ENCODE data around the gene ZFAND3.
"Not testable (repeated sequence)": the region's sequence is repeated elsewhere in the genome, so short reads cannot be mapped to it uniquely, and the experiment has no call there.

The ZFAND3 gene

DNA sequence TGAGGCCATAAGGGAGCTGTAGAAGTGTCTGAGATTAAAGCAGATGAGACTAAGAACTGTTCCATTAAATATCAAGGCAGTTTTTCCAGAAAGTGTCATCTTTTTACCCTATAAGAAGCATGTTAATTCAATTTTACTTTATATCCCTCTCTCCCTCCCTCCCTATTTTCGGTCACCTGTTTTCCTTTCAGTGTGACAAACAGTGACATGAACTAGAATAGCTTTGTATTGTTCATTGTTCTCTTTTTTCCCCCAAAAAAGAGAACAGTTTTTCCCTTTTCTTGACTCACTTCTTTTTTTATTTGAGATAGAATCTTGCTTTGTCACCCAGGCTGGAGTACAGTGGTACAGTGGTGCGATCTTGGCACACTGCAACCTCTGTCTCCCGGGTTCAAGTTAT, 269.3 kb downstream of the ZFAND3 start:
- DNase-seq (ENCODE audit: low read depth, low spot score), result no peak

DNA sequence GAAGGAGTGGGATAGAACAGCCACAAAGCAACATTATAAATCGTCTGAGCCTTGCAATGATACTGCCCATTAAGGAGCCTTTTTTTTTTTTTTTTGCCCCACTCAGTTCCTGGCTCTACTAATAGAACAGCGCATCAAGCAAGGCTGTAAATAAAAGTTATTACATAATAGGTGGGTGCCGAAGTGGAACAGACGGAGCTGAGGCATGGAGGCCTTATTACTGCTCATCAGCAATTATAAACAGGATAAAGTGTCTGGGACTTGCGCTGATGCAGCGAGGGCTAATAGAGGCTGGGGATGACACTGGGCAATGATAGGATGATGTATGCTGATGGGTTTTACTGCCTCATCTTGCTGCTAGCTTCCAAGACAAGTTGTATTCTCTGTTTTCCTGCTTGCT, 272.1 kb downstream of the ZFAND3 start:
- DNase-seq (ENCODE audit: low read depth, low spot score), result no peak

DNA sequence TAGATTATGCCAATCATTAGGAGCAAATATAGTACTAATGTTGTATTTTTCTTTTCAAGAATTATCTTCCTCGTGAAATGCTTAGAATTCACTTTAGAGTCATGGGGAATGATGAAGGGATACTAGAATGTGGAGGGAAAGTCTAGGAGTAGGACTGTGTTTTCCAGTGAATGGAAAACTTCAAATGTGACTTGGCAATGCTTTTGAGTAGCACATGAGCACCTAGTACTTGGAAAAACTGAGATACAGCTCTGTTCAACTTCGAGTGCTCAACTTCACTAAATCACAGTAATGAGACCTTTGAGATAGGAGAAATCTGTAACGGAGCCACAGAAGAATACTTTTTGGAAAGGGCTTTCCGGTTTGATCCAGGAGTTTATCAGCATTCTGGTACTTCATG, 272.9 kb downstream of the ZFAND3 start:
- DNase-seq (ENCODE audit: low read depth, low spot score), result no peak

DNA sequence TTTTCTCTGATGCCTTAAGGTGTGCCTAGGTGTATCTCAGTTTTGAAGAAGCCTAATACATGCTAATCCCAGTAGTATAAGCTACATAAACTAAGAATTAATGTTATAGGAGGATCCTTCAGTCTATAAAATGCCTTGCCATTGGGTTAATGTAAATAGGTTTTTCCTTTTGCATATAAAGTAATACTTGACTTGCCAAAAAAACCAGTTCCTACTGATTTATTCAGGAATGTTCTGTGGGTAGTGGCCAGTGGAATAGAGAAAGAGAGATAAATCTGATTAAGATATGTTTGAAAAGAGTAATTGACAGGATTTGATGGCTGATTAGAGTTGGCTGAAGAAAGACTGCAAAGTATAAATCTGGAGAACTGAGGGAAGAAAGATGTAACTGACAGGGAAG, 273.4 kb downstream of the ZFAND3 start:
- DNase-seq (ENCODE audit: low read depth, low spot score), result no peak

DNA sequence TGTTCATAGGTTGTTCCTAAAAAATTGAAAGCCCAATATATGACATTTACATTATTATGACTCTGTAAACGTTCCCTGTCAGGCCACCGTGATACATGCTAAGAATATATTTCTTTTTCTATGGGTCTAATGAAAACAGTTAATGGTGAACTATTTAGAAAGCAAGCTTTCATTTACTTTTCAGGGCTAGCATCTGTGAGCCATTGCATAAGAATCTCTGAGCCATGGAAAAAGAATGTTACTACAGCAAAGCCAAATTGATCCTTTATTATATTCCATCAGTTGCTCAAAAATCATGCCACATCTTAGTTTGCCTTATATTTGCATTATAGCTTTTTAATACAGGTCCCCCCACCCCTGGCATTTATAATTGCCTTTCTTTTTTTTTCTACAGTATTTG, 275.5 kb downstream of the ZFAND3 start:
- no peak for DNase-seq (ENCODE audit: low read depth, low spot score)

DNA sequence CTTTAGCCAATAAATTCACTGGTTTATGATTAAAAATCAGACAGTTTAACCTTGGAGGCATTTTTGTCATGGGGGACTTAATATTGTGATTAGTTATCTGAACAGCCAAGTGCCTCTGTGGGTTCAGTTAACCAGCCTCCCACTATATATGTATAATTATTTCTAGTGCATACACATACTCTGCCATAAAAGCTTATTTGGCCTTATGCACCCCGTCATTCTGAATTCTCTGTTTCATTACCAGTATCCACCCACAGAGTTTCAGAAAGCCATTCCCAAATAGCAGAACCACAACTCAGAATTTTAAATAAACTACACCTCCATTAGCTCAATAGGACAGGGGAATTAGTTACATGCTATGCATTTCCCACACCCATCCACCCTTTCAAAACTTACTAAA, 279.7 kb downstream of the ZFAND3 start:
- DNase-seq (ENCODE audit: low read depth, low spot score), result no peak

DNA sequence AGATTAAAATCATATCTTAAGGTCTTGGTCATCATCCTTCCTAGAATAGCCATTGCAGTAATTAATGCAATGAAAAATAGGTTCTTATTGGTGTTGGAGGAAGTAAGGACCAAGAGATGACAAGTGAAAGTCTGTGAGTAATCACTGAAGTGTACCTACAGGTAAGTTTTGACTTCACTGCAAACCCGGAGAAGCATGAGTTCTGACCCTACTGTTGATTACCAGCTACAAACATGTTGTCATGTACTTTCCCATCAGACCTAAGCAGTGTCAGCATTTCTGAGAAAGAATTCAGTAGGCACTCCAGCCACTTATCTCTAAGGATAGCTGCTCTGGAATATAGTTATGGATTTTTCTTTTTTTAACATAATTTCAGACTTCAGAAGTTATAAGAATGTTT, 280.9 kb downstream of the ZFAND3 start:
- DNase-seq (ENCODE audit: low read depth, low spot score), result no peak

DNA sequence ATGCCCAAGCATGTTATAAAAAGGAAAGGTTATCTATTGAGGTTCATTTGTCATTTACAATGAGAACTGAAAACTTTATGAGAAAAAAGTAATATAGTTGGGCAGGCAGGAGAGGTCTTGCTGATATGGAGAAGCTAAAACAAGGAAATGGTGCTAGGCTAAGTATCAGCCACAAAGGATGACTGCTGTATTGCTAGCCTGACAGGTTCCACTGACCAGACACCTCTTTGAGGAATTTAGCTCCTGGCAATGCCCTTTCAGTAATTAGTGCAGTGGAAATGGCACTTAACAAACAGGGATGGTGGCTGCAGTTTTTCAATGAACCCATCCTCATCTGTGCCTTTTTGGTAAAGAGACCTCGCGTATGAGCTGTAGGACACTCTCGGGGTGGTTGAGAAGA, 284.4 kb downstream of the ZFAND3 start:
- DNase-seq (ENCODE audit: low read depth, low spot score), result no peak

DNA sequence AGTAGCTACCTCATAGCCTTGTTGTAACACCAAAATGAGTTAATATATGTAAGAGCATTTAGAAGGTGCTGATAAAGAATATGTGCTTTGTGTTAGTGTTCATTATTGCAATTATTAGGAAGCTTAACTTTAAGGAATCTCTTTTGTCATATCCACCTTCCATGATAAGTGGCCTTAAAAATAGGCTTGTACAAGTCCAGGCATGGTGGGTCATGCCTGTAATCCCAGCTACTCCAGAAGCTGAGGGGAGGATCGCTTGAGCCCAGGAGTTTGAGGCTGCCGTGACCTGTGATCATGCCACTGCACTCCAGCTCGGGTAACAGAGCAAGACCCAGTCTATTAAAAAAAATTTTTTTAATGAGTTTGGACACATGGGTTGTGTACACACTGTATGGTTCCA, 285.5 kb downstream of the ZFAND3 start:
- no peak for DNase-seq (ENCODE audit: low read depth, low spot score)

DNA sequence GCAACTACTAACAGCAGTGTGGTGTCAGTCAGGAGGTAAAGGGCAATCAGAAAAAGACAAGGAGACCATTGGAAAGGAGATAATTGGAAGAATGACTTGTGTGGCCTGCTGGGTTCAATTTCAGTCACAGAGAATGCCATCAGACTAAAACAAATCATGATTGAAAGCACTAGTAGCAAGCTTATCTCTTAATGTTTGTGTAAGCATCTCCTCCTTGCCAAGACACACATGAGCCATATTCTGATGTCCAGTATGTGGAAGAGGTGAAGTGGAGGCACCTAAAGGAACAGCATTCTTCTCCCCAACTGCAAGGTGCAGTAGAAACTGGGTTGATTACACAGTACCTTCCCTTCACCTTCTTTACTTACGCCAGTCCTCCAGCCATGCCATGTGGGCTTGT, 287.5 kb downstream of the ZFAND3 start:
- no peak for DNase-seq (ENCODE audit: low read depth, low spot score)

DNA sequence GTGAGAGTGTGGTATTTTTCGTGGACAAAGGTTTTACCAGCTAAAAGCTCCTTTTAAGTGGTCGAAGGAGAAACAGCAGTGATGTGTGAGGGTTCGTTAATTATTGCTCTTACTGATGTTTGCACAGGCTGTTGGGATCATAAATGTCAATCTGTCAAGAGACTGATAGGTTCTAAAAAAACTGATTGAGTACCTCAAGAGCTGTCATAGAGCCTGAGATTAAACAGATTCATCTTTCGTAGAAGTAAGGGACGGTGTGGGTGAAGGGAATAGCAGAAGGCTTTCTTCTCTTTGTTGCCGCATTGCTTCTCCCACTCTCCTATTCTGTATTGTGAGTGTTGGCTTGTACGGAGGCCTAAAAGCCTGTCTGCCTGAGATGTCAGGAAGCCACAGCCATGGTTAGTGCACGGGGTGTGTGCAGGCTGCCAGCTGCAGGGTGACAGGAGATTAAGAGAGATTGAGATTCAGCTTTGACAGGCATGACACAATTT, 291.0 kb downstream of the ZFAND3 start:
- no peak for DNase-seq (ENCODE audit: low read depth, low spot score)

DNA sequence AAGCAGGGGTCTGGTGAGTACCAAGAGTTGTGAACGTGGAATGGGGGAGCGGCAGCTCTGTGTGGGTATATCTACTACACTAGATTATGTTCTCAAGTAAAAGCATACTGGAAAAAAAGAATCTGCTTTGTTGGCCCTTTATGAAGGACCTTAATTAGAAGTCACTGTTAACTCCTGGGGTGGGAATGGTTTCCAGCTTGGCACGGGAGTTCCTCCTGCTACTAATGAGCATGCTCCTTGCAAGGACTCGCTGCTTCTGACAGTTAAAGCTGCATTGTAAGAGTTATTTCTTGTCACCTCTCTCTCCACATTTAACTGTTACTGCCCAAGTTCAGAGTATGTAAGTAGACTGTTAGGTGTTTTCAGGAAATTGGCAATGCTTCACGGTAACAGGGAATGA, 292.7 kb downstream of the ZFAND3 start:
- DNase-seq (ENCODE audit: low read depth, low spot score), result no peak

DNA sequence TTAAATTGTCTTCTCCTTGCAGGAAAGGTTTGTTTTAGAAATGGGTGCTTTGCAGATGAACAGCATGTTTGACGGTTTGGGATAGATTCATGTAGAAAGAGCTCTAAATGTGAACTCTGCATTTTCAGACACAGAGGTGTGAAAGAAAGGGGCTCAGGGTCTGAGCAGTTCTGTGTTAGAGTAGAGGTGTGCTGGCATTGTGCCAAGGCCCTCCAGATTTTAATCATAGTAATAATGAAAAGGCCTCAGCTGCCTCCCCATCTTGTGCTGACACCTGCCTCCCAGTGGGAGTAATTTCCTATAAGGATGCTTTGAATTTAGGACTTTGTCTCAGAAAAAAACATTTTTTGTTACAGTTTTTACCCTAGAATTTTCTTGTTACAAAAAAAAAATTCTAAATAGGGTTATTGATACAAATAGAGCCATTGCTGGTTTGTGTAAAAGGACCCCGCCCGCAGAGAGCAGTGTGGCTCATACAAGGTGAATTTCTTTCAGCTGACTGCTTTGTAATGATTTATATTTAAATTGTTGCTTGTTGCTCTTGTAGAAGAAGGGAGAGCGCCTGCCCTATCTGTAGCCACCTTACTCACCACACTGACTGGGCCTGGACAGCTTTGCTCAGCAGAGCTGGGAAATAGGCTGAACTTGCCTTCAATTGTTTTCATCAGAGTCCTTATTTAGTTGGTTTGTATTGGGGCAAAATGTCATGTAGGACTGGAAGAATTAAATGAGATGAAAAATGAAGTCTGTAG, 294.5 kb downstream of the ZFAND3 start:
- DNase-seq (ENCODE audit: low read depth, low spot score), result no peak

DNA sequence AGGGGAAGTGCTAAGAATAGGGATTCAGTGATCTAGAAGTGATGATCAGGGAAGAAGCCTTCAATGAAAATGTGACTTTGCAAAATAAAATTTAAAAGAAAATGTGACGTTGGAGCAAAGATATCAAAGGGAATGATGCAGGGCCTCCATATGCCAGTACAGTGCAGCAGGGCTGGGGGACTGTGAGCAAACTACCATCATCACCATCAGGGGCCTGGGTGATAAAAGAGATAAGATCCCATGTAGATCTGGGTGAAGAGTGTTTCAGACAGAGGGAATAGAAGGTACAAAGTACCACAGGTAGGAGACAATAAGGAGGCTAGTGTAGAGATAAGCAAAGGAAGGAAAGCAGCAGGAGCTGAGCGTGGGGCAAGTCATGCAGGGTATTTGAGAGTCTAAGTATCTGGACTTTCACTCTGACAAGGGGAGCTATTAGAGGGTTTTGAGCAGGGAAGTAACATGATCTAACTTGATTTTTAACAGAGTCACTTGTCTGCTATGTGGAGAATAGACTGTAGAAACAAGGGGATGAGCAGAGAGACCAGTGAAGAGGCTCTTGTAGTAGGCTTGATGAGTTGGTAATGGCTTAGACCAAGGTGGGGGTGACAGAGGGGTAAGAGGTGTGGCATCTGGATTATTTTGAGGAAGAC, 295.6 kb downstream of the ZFAND3 start:
- no peak for DNase-seq (ENCODE audit: low read depth, low spot score)

DNA sequence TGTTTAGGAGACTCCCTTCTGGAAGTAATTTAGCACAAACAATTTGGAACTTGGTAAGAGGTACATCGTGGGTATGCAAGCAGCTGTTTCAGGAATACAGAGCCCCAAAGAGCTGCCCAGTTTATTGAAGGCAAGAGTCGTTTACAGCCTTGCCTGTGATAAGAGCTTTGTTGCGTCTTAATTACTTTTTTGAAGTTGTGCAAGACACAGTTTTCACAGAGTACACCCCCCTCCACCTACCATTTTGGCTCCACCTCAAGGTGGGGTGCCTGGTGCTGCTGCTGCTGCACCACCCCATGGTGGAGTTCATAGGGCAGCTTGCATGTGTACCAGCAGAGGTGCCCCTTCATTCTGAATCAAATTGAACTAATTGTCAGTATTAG, 296.1 kb downstream of the ZFAND3 start:
- DNase-seq (ENCODE audit: low read depth, low spot score), result no peak

DNA sequence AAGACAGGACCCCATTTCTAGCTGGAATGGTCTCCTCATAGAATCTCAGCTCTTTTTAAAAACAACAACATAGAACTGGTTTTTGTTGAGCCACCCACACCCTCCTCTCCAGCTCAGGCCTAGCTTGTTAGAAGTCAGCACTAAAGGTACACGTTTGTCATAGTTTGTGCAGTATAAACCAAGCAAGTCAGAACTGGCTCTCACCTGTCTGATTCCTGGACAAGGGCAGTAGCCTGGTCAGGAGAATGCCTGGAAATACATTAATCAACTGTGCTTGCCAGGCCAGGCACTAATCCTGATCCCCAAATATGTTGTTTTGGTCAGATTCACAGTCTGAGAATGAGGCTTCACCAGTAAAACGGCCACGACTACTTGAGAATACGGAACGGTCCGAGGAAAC, 296.7 kb downstream of the ZFAND3 start:
- no peak for DNase-seq (ENCODE audit: low read depth, low spot score)

DNA sequence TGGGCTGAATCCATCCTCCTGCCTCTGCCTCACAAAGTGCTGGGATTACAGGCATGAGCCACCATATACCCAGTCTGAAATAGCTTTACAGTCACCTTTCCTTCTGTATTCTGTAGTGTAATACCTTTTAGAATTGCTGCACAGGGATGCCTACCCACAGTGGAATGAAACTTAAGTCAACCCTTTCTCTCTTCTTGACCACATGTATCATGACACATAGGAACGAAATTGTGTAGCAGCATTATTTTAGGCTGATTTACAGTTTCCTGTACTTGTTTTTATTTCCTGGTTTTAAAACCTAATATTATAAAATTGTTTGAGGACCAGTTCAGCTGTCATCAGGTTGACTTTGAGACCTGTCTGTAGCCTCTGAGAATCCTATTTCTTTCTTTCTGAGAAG, 297.8 kb downstream of the ZFAND3 start:
- DNase-seq (ENCODE audit: low read depth, low spot score), result no peak

DNA sequence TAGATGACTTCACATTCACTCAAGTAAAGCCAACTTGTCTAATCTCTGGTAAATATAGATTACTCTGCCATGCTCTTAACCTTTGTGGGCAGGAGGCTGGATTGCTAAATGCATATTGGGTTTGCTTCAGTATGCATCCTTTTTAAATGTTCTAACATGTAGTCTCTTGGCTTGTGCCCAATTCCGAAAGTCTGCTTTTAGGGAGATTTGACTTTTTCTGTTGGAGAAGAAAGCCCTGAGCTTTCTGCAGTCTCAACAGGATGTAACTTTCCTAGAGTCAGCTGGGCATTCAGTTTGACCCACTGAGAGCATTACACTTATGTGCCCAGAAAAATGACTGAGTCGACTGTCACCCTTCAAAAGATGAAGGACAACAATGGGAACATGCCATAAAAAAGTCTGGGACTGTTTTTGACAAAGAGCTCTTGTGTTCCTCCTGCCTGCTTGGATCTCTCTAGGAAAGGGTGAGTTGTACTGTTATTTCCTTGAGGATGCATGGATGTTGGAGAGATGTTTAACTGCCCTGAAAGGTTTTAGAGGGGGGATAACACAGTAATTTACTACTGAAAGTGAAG, 299.4 kb downstream of the ZFAND3 start:
- DNase-seq (ENCODE audit: low read depth, low spot score), result no peak

DNA sequence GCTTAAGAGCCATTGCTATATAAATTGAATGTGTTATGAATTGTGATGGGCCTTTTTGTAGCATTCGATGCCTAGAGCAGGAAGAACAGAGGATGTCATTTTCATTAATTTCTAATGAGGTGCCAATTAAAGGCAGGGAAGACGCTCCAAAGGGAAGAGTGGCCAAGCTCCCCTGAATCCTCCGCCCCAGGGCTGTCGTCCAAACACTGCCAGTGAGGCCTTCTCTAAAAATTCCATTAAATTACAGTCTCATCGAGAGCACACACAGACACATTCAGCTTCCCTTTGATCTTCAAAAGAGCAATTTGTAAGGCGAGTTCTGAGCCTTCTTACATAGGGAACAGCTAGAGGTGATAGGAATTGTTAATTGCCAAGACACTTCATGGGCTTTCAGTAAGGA, 300.0 kb downstream of the ZFAND3 start:
- no peak for DNase-seq (ENCODE audit: low read depth, low spot score)

DNA sequence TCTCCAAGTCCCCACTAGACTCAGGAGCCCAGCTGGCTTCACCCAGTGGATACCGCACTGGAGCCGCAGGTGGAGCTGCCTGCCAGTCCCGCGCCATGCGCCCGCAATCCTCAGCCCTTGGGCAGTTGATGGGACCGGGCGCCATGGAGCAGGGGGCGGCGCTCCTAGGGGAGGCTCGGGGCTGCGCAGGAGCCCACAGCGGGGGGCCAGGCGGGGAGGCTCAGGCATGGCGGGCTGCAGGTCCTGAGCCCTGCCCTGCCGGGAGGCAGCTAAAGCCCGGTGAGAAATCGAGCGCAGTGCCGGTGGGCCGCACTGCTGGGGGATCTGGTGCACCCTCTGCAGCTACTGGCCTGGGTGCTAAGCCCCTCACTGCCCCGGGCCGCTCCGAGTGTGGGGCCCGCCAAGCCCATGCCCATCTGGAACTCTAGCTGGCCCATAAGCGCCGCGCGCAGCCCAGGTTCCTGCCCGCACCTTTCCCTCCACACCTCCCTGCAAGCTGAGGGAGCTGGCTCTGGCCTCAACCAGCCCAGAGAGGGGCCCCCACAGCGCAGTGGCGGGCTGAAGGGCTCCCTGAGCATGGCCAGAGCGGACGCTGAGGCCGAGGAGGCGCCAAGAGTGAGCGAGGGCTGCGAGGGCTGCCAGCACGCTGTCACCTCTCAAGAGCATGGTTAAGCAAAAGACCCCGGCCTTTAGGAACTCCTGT, 304.8 kb downstream of the ZFAND3 start:
- DNase-seq (ENCODE audit: low read depth, low spot score), result not testable (repeated sequence)

DNA sequence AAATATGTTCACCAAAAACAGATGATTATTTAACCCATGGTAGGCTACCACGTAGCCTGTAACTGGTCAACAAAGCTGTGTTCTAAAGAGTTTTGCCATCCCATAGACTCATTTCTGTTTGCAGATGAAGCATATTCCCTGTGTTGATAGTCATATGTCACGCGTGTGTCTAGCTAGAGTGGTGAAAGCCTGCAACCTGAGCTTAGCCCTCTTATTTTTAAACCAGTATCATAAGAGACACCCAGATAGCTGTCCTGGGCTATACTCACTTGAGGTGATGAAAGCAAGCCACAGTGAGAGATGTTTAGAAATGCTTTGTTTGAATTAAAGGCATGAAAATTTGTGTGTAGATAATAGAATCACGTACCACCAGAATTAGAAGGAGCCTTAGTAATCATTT, 307.8 kb downstream of the ZFAND3 start:
- DNase-seq (ENCODE audit: low read depth, low spot score), result no peak

DNA sequence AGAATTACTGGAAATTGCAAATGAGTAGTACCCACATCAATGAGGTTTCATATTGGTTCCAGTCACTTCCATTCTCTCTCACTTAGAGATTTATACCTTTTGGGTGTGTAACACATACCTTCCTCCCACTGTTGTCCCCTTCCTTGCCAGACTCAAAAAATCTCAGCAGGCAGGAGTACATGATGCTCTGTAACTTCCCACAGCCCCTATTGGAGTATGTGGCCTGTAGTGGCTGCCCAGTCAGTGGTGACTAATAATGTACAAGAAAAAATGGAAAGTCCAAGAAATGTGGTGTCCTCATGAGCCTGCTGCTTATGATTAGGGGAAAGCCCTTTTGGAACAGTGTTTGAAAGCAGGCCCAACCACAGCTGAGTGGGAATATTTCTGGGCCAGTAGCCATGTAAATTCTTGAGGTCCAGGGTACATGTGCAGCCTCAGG, 312.0 kb downstream of the ZFAND3 start:
- DNase-seq (ENCODE audit: low read depth, low spot score), result no peak
